Measurements from ENCODE around the gene AAMDC.
"Not testable (repeated sequence)": the region's sequence is repeated elsewhere in the genome, so short reads cannot be mapped to it uniquely, and the experiment has no call there.

Gene AAMDC

DNA sequence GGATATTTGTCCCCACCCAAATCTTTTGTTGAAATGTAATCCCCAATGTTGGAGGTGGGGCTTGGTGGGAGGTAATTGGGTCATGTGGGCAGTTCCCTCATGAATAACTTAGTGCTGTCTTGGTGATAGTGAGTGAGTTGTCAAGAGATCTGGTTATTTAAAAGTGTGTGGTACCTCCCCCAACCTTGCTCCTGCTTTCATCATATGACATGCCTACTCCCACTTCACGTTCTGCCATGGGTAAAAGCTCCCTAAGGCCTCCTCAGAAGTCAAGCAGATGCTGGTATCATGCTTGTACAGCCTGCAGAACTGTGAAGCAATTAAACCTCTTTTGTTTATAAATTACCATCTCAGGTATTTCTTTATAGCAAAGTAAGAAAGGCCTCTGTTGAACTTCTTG is 30.6 kb downstream of the AAMDC start:
- CTCF ChIA-PET: no interaction called here

DNA sequence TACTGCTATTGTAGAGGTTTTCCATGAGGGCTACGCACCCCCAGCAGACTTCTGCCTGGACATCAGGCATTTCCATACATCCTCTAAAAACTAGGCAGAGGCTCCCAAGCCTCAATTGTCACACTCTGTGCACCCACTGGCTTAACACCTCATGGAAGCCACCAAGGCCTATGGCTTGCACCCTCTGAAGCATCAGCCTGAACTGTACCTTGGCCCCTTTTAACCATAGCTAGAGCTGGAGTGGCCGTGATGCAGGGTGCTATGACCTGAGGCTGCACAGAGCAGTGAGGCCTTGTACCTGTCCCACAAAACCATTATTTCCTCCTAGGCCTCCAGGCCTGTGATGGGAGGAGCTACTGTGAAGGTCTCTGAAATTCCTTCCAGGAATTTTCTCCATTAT is 33.9 kb downstream of the AAMDC start:
- H3K36me3 ChIP-seq (ENCODE audit: control insufficient read depth in 2 of 2, insufficient read depth in 1 of 2, low read length in 2 of 2): peaks cover 0 to 36% of the 10 kb centered on the region in 2 experiments; a peak in 2 of 3 replicates
- no peak overlapping the region for H3K27ac ChIP-seq (ENCODE audit: extremely low read depth, low read depth, low read length)
- no peak for TF ChIP-seq ZNF2 (tag by site-specific recombination; IDR thresholded peaks at IDR 0.05)
- TF ChIP-seq SETDB1 (IDR thresholded peaks at IDR 0.05; ENCODE audit: insufficient read length, low read length): peak; percentile 86
- TF ChIP-seq ZNF394 (tag by site-specific recombination; IDR thresholded peaks at IDR 0.05; ENCODE audit: borderline replicate concordance): no peak
- TF ChIP-seq ZNF585B (tag by site-specific recombination; IDR thresholded peaks at IDR 0.05): peak; percentile 96
- no peak for TF ChIP-seq ZNF501 (tag by site-specific recombination; IDR thresholded peaks at IDR 0.05)
- H3K9me3 ChIP-seq (ENCODE audit: control insufficient read depth, insufficient read depth, low read depth, low read length): no peaks in the 10 kb centered on the region
- H3K4me1 ChIP-seq (ENCODE audit: control insufficient read depth, insufficient read depth, low read length): no peaks in the 10 kb centered on the region
- ChIA-PET POLR2A (no interaction called here), CTCF (no interaction called here)
- no peak overlapping the region for H3K4me3 ChIP-seq (ENCODE audit: low read depth, low read length)

More for the DNA sequence above, 30.6 kb downstream of the AAMDC start:
- Histone ChIP-seq H3K27ac (ENCODE audit: extremely low read depth, low read depth, low read length) (no peak overlapping the region), H3K36me3 (ENCODE audit: control insufficient read depth in 2 of 2, insufficient read depth in 1 of 2, low read length in 2 of 2) (peaks cover 0 to 33% of the 10 kb centered on the region in 2 experiments; a peak in 2 of 3 replicates), H3K4me1 (ENCODE audit: control insufficient read depth, insufficient read depth, low read length) (no peaks in the 10 kb centered on the region), H3K4me3 (ENCODE audit: low read depth, low read length) (no peak overlapping the region), H3K9me3 (ENCODE audit: control insufficient read depth, insufficient read depth, low read depth, low read length) (no peaks in the 10 kb centered on the region)
- TF ChIP-seq, protein P1, sequence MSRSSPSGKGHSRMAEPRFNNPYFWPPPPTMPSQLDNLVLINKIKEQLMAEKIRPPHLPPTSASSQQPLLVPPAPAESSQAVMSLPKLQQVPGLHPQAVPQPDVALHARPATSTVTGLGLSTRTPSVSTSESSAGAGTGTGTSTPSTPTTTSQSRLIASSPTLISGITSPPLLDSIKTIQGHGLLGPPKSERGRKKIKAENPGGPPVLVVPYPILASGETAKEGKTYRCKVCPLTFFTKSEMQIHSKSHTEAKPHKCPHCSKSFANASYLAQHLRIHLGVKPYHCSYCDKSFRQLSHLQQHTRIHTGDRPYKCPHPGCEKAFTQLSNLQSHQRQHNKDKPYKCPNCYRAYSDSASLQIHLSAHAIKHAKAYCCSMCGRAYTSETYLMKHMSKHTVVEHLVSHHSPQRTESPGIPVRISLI (tag by site-specific recombination; IDR thresholded peaks at IDR 0.05): no peak
- TF ChIP-seq ZFHX2 (tag by site-specific recombination; conservative IDR thresholded peaks at IDR 0.05): 0 out of 2 replicates have a peak, but pooled peaks have one; percentile 19
- TF ChIP-seq ZNF768 (tag by site-specific recombination; IDR thresholded peaks at IDR 0.05): no peak
- no peak for TF ChIP-seq REPIN1 (tag by site-specific recombination; IDR thresholded peaks at IDR 0.05; ENCODE audit: low read depth)
- TF ChIP-seq EGR2 (tag by site-specific recombination; IDR thresholded peaks at IDR 0.05; ENCODE audit: low read depth): peak; percentile 27; the same call in 1 of the 2 replicates
- POLR2A ChIA-PET: no interaction called here

DNA sequence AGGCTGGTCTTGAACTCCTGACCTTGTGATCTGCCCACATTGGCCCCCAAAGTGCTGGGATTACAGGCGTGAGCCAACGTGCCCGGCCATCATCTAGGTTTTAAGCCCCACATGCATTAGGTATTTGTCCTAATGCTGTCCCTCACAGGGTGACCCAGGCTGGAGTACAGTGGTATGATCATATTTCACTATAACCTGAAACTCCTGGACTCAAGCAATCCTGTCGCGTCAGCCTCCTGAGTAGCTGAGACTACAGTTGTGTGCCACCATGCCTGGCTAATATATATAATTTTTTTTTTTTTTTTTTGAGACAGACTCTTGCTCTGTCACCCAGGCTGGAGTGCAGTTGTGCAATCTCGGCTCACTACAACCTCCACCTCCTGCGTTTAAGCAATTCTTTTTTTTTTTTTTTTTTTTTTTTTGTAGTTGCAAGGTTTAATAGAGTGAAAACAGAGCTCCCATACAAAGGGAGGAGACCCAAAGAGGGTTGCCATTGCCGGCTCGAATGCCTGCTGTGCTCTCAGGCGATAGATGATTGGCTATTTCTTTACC is 37.0 kb downstream of the AAMDC start:
- not testable (repeated sequence) for H3K4me1 ChIP-seq (ENCODE audit: control insufficient read depth, insufficient read depth, low read length); H3K4me3 ChIP-seq (ENCODE audit: low read depth, low read length); H3K27ac ChIP-seq (ENCODE audit: extremely low read depth, low read depth, low read length); H3K9me3 ChIP-seq (ENCODE audit: control insufficient read depth, insufficient read depth, low read depth, low read length)
- ChIA-PET CTCF (interaction anchor here (0.6 kb wide), 1 partner anchor 673 kb away, joined by 3 read pairs; no protein-coding TSS in a partner anchor), POLR2A (interaction anchor here (0.7 kb wide), 1 partner anchor 699 kb away, joined by 4 read pairs; no protein-coding TSS in a partner anchor)
- H3K36me3 ChIP-seq (ENCODE audit: control insufficient read depth in 2 of 2, insufficient read depth in 1 of 2, low read length in 2 of 2): peaks cover 0 to 32% of the 10 kb centered on the region in 2 experiments; a peak in 2 of 3 replicates

DNA sequence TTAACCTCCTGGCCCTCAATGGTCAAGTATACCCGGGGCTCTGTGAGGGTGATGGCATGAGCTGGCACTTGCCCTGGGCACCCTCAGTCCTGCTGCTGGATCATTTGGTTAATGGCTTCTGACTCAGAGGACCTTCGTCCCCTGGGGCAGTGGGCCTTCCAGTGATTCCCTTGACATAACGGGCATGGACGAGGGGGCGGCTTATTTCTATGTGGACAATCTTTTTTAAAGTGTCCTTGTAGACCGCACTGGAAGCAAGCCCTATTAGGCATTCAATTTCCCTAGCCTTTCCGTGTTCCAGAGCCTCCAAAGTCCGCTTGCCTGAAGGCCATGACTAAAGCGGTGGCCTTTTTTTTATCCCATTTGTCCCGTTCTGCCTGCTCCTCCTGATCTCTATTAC is 40.5 kb downstream of the AAMDC start:
- H3K27ac ChIP-seq (ENCODE audit: extremely low read depth, low read depth, low read length); H3K36me3 ChIP-seq (ENCODE audit: control insufficient read depth in 2 of 2, insufficient read depth in 1 of 2, low read length in 2 of 2); H3K4me3 ChIP-seq (ENCODE audit: low read depth, low read length); H3K9me3 ChIP-seq (ENCODE audit: control insufficient read depth, insufficient read depth, low read depth, low read length); CTCF ChIA-PET; H3K4me1 ChIP-seq (ENCODE audit: control insufficient read depth, insufficient read depth, low read length); POLR2A ChIA-PET: not testable (repeated sequence)

DNA sequence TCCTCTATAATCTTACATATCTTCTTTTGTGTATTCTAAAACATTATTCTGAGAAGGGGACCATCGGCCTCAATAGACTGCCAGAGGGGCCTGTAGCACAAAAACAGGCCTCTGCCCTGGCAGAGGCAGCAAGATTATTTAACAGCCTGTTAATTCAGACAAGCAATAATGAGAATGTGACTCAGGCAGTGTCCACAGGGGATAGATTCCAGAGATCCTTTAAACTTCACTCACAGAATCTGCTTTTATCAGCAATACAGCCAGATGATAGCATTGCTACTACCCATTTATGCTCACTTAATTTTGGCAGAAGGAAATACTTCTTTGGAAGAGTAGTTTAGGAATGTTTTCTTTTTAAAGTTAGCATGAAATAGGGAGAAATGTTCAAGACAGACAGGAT is 44.9 kb downstream of the AAMDC start:
- H3K27ac ChIP-seq (ENCODE audit: extremely low read depth, low read depth, low read length): no peak overlapping the region
- POLR2A ChIA-PET: no interaction called here

More for the DNA sequence above, 44.9 kb downstream of the AAMDC start:
- Histone ChIP-seq H3K36me3 (ENCODE audit: control insufficient read depth in 2 of 2, insufficient read depth in 1 of 2, low read length in 2 of 2) (peaks cover 0 to 13% of the 10 kb centered on the region in 2 experiments; a peak in 1 of 3 replicates), H3K9me3 (ENCODE audit: control insufficient read depth, insufficient read depth, low read depth, low read length) (no peaks in the 10 kb centered on the region), H3K4me3 (ENCODE audit: low read depth, low read length) (no peak overlapping the region), H3K4me1 (ENCODE audit: control insufficient read depth, insufficient read depth, low read length) (no peaks in the 10 kb centered on the region)
- TF ChIP-seq, protein P2, sequence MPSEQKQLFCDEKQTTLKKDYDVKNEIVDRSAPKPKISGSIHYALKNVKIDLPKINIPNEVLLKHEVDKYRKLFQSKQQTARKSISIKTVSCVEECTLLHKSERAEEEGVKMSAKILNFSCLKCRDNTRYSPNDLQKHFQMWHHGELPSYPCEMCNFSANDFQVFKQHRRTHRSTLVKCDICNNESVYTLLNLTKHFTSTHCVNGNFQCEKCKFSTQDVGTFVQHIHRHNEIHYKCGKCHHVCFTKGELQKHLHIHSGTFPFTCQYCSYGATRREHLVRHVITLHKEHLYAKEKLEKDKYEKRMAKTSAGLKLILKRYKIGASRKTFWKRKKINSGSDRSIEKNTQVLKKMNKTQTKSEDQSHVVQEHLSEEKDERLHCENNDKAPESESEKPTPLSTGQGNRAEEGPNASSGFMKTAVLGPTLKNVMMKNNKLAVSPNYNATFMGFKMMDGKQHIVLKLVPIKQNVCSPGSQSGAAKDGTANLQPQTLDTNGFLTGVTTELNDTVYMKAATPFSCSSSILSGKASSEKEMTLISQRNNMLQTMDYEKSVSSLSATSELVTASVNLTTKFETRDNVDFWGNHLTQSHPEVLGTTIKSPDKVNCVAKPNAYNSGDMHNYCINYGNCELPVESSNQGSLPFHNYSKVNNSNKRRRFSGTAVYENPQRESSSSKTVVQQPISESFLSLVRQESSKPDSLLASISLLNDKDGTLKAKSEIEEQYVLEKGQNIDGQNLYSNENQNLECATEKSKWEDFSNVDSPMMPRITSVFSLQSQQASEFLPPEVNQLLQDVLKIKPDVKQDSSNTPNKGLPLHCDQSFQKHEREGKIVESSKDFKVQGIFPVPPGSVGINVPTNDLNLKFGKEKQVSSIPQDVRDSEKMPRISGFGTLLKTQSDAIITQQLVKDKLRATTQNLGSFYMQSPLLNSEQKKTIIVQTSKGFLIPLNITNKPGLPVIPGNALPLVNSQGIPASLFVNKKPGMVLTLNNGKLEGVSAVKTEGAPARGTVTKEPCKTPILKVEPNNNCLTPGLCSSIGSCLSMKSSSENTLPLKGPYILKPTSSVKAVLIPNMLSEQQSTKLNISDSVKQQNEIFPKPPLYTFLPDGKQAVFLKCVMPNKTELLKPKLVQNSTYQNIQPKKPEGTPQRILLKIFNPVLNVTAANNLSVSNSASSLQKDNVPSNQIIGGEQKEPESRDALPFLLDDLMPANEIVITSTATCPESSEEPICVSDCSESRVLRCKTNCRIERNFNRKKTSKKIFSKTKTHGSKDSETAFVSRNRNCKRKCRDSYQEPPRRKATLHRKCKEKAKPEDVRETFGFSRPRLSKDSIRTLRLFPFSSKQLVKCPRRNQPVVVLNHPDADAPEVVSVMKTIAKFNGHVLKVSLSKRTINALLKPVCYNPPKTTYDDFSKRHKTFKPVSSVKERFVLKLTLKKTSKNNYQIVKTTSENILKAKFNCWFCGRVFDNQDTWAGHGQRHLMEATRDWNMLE (tag by site-specific recombination; conservative IDR thresholded peaks at IDR 0.05; ENCODE audit: low read depth): no peak
- 0 out of 2 replicates have a peak, but pooled peaks have one; percentile 29 for TF ChIP-seq ZNF660 (tag by site-specific recombination; IDR thresholded peaks at IDR 0.05)
- CTCF ChIA-PET: interaction anchor here (1.1 to 1.5 kb wide), 2 partner anchors 9 to 318 kb away, joined by 4 read pairs; no protein-coding TSS in a partner anchor
